HG03460 (cell line): ENCODE measurements around the gene HES4.
"Not testable (repeated sequence)": the region's sequence is repeated elsewhere in the genome, so short reads cannot be mapped to it uniquely, and the experiment has no call there.

Experiments
- ATAC-seq: cut with Tn5 transposase; IDR thresholded peaks from one replicate; pipeline ENCODE4 v1.9.1; 2021; ENCODE audit not compliant: unreplicated experiment

Gene HES4

DNA sequence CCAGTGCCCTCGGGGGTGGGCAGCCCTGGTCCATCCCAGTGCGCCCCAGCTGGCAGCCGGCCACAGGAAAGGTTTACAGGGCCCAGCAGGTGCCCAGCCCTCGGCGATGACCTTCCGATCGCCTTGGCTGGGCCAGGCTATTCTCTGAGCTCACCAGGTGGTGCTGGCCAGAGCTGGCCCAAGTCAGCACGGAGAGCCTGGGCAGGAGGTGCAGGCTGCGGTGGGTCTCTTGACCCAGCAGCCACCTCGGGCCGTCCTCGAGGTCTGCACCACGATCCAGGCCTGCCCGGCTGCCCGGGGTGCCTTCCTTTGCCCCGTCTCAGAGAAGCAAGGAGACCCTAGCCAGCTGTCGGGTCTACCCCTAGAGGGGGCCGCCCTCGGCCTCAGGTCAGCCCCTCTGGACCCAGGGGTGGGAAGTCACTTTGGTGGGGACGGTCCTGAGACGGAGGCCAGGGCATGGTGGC is 18.4 kb downstream of the HES4 start:
- no peak for ATAC-seq

DNA sequence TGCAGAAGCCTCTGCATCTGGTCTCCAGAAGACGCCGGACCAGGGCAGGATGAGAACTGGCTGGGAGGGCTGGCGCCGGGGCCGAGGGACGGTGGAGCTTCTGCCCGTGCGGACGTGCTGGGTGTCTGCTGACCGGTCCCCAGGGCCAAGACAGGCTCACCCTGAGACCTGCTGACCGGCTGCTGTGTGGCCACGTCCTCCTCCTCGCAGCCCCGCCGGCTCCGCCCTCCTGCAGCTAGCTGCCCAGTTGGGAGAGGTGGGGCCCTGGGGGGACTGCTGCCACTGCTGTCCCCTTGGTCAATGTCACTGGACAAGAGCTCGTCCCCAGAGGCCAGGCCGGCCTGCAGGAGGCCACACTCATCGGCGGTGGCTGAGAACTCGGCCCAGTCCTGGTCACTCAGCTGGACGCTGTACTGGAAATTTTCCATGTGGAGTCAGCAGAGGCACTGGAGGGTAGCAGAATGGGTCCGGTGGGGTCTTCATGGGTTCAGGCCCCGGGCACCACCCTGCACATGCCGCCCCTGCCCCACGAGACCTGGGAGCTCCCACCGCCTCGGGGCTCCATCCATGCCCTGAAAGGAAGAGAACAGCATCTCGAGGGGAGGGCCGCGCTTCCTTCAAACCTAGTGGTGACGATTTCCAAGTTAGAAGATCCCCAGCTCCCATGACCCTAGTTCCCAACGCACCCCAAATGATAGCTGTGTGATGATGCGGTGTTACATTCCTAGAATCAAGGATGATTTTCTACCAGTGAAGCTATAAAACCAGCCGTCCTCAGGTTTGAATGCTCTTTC is 19.1 kb downstream of the HES4 start:
- no peak for ATAC-seq

DNA sequence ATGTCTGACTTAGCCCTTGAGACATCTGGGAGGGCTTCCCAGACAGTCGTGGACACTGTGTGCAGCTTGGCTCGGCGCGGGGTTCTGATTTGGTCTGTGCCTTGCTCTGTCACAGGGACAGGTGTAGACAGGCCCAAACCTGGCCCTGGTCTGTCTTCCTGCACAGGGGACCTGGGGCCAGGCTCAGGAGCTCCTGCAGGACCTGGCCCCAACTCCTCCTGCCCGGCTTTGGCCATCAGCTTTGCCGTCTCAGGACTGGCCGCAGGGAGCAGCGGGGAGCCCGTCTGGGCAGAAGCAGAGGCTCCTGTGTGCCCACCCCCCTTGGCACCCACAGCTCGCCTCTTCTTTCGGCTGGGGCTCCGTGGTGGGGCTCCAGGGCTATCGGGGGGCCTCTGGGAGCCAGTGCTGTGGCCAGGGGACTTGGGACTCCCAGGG is 19.7 kb downstream of the HES4 start:
- no peak for ATAC-seq

DNA sequence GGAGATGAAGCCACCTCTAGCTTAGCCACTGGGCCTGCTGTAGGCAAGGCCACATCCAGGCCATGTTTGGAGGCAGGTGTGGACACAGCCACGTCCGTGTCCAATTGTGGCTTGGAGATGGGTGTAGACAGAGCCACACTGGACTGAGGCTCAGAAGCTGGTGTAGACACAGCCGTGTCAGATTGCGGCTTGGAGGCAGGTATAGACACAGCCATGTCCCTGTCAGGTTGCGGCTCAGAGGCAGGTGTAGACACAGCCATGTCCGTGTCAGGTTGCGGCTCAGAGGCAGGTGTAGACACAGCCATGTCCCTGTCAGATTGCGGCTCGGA is 20.2 kb downstream of the HES4 start:
- ATAC-seq, result no peak

DNA sequence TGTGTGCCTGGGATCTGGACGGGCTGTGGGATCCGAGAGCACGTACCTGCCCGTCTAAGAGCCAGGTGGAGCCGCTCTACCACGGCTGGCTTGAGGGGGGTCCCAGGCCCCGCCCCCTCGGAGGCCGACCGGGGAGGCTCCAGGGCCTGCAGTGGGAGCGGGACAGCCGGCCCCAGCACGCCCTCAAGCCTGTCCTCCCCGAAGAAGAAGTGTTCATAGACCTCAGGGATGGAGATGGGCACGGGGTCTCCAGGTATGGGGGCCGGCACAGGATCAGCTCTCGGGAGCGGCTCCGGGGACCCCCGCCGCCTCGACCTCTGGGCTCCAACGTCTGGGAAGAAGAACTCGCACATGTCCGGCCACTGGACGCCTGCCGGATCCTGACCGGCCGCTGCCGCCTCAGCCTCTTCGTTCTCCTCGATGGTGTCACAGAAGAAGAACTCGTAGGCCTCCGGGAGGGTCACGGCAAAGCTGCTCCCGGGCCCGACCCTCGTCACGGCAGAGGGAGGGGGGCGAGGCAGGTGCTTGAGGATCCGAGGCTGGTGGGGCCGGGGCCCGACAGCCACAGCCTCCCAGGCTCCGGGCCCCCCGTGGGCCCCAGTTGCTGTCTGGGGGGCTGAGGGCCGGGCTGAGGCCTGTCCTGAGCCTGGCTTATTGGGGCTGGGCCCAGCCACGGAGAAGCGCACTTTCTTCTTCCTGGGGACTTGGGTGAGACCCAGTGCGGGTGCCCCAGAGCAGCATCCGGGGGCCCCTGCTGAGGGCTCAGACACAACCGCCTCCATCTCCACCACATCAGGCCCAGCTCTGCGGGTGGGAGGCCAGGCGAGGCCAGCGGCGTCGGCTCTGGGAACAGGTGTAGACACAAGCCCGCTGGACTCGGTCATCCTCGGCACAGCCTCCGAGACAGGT is 20.8 kb downstream of the HES4 start:
- no peak for ATAC-seq

DNA sequence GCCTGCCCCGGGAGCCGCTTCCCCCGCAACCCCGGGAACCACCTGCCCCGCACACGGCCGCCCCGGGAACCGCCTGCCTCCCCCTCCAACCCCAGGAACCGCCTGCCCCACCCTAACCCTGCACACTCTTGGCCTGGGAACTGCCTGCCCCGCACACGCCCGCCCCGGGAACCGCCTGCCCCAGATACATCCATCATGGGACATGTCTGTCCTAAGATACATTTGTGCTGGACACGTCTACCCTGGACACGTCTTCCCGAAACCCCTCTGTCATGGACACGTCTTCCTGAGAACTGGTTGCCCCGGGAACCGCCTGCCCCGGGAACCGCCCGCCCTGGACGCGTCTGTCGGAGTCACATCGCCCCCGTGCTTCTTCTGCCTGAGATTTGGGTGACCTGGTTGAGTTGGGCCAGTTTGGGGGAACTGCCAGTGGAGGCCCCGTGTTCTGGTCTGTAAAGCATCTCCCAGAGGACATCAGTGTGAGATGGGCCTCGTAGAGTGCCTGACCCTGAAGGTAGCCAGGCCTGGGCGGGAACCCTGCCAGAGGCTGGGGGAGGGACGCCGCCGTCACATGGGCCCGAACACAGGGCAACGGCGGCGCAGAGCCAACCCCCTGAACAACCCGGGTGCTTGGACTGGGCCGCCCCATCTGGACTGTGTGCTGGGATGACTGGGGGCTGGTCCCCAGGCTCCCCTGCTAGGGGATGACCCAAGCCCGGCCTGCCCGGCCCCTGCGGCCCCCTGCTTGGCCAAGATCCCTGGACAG is 21.6 kb downstream of the HES4 start:
- no peak for ATAC-seq

DNA sequence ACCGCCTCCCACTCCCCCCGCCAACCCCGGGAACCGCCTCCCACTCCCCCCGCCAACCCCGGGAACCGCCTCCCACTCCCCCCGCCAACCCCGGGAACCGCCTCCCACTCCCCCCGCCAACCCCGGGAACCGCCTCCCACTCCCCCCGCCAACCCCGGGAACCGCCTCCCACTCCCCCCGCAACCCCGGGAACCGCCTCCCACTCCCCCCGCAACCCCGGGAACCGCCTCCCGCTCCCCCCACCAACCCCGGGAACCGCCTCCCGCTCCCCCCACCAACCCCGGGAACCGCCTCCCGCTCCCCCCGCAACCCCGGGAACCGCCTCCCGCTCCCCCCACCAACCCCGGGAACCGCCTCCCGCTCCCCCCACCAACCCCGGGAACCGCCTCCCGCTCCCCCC is 23.1 kb downstream of the HES4 start:
- ATAC-seq, result not testable (repeated sequence)

DNA sequence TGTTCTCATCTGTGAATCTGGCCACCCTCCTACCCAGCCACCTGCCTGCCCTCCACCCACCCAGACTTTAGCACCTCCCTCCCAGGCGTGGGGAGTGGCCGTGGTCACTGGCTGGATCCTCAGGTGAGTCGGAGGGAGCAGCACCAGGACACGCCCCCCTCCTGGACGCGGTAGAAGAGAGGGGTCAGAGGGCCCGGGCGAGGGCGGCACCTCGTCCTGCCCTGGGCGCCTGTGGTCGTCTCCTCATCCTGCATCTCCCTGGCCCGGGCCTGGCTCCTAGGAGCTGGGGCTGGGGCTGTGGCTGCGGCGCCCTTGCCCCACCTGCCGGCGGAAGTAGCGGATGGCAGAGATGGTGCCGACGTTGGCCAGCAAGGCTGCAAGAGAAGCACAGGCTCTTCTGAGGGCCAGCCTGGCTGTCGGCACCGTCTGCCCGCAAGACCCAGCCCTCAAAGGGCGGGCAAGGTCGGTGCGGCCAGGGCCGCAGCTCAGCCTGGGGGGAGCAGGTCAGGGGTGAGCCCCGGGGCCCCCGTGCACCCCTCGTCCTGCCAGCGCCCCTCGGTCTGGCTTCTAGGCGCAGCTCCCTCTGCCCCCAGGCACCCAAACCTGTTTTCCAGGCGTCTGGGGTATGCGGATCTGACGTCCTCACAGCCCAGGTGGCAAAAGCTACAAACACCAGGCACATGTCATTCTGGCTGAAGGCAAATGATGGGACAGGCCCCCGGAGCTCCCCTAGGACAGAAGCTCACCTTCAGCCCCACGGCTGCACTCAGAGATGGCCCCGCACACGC is 23.8 kb downstream of the HES4 start:
- ATAC-seq, result no peak

DNA sequence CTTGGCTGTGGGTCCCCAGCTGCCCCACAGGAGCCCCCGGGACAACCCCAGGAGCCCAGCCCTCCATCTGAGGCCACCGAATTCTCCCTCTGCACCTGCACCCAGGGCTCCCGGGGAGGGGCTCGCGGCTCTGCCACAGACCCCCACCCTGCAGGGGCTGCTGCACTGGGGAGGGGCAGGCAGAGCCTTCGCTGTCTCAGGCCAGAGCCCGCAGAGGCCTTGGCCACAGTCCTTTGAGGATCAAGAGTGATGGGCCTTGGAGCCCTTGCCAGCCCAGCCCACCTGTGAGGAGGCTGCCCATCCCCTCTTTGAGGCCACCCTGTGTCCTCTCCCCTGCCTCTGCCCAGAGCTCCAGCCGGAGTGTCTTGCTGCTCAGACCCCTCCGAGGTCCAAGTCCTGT is 24.5 kb downstream of the HES4 start:
- no peak for ATAC-seq

DNA sequence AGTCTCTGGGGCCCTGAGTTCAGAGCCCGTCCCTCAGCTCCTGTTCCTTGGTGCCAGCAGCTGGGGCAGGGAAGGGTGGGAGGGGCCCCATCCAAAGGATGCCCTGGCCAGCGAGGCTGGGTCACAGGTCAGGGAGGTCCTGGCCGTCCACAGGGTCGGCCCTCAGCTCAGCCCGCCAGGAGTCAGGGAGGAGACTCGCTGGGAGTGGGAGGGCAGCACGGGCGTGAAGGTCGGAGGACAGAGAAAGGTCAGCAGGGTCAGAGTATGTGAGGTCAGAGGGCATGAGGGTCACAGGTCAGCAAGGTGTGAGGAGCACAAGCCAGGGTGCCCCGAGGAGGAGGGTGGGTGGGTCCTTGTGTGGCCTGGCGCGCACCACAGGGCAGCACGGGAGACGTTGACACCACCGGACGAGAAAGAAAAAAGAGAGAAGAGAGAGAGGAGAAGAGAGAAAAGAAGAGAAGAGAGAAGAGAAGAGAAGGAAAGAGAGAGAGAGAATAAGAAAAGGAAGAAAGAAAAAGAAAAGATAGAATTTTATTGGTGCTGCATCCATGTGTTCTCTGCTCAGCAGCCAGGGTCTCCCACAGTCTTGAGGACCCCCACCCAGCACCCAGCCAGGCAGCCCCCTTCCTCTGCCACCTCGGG is 25.1 kb downstream of the HES4 start:
- ATAC-seq, result no peak

DNA sequence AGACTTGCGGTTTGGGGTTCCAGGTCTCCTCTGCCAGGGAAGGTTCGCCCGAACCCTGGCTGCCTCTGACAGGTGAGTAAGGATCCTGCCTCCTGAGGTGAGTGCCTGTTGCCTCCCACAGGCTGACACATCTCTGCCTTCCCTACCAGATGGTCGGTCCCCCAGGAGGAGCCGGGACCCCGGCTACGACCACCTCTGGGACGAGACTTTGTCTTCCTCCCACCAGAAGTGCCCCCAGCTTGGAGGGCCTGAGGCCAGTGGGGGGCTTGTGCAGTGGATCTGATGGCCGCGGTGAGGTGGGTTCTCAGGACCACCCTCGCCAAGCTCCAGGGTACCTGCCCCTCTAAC is 25.6 kb downstream of the HES4 start:
- no peak for ATAC-seq

DNA sequence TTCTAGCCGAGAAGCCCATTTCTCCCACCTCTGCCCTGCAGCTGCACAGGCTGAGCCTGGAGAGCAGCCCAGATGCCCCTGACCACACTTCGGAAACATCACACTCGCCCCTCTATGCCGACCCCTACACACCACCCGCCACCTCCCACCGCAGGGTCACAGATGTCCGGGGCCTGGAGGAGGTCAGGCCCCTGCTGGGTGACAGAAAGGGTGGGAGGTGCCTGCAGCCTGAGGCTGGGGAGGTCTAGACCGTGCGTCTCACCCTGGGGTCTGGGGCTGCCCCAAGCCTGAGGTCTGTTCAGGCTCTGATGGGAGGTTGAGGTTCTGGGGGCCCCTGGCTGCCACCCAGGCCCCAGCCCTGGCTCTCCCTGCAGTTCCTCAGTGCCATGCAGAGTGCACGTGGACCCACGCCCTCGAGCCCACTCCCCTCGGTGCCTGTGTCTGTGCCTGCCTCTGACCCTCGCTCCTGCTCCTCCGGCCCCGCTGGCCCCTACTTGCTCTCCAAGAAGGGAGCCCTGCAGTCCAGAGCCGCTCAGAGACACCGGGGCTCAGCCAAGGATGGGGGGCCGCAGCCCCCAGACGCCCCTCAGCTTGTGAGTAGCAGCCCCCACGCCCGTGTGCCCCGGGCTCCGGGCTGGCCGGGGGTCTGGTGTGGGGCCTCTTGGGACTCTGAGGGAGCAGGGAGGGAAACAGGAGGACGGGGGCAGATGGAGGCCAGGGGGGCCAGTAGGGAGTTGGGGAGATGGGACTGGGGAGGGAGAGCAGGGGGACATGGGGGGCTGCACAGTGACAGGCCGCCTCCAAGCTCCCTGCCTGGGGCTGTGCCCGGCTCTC is 26.2 kb downstream of the HES4 start:
- no peak for ATAC-seq

DNA sequence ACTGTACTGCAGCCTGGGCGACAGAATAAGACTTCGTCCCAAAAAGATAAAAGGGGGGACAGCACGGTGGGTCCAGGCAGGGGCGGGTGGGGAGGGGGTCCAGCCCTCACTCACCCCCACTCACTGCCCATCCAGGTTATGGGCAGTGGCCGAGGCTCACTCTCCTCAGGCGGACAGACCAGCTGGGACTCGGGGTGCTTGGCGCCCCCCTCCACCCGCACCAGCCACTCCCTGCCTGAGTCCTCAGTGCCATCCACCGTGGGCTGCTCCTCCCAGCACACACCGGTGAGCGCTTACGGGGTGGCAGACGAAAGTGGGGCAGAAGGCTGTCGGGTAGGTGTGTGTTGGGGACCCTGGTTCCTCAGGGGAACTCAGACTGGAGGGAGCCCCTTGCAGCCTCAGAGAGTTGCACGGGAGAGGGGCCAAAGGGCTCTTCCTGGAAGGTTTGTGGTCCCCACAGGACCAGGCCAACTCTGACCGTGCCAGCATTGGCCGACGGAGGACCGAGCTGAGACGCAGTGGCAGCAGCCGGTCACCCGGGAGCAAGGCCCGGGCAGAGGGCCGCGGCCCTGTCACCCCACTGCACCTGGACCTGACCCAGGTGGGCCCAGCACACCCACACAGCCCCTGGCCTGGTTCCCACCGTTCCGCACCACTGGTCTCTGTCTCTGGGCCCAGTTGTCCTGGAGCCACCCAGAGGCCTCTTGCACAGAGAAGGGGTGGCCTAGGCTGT is 27.0 kb downstream of the HES4 start:
- ATAC-seq, result no peak

DNA sequence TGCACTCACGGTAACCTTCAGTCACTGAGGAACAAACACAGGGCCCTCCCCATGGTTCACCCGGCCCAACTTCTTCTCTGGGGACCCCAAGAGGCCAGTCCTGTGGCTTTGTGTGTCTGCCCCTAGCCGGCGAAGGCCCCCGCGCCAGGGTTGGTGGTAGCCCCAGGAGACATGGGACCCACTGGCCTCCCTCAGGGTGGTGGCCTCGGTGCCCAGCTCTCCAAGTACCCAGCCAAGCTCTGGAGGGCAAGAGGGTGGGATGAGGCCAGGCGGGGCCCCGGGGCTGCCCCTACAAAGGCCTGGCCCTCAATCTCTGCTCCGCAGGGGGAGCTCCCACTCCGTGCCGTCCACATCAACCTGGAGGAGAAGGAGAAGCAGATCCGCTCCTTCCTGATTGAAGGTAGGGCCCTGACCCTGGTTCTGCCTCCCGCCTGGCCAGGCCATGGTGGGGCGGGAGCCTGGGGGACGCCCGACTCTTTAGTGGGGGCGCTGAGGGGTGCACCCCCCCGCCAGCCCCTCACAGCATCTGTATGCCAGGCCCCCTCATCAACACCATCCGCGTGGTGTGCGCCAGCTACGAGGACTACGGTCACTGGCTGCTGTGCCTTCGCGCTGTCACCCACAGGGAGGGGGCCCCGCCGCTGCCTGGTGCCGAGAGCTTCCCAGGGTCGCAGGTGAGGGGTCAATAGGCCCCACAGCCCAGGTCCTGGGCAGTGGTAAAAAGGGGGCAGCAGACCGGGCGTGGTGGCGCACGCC is 28.0 kb downstream of the HES4 start:
- ATAC-seq, result no peak

DNA sequence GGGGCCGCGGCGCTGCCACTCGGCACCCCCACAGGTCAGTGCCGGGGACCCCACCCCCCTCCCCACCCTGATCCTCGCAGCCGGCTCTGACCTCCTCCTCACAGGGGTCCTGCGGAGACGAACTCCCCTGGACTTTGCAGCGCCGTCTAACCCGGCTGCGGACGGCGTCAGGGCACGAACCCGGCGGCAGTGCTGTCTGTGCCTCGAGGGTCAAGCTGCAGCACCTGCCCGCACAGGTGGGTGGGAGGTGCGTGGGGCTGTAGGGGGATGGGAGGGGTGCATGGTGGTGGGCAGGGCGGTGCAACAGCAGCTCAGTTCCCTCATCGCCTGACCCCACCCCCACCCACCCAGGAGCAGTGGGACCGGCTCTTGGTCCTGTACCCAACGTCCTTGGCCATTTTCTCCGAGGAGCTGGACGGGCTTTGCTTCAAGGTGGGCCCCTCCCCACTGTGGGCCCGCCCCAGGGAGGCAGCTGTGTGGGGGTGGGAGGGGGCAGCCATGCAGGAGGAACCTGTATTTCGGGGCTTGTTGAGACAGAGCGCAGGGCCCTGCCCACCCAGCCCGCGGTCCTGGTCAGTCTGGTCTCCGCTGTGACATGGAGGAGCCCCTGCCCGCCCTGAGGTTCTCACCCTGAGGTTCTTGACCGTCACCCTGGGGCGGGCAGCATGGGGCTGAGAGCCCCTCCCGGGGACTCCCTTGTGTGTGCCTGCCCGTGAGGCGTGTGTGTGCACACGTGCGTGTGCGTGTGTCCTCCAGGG is 28.7 kb downstream of the HES4 start:
- ATAC-seq, result no peak

DNA sequence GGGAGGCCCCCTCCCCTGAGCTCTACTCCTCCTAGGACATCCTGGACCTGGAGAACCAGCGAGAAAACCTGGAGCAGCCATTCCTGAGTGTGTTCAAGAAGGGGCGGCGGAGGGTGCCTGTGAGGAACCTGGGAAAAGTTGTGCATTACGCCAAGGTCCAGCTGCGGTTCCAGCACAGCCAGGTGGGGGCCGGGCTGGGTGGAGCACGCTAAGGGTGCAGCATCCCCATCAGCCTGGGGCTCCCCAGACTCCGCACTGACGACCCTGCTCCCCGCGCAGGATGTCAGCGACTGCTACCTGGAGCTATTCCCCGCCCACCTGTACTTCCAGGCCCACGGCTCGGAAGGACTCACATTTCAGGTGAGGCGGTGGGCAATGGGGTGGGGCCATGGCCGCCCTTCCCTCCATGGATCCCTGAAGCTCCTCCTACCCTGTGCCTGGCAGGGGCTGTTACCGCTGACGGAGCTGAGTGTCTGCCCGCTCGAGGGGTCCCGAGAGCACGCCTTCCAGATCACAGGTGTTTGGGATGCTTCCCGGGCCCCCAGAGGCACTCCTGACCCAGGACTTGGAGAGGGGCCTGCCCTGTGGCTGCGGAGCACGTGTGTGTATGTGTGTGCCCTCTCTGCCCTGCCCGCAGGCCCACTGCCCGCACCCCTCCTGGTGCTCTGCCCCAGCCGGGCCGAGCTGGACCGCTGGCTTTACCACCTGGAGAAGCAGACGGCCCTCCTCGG is 29.5 kb downstream of the HES4 start:
- no peak for ATAC-seq
